ENCODE data around the gene FSTL4.

Gene FSTL4

DNA sequence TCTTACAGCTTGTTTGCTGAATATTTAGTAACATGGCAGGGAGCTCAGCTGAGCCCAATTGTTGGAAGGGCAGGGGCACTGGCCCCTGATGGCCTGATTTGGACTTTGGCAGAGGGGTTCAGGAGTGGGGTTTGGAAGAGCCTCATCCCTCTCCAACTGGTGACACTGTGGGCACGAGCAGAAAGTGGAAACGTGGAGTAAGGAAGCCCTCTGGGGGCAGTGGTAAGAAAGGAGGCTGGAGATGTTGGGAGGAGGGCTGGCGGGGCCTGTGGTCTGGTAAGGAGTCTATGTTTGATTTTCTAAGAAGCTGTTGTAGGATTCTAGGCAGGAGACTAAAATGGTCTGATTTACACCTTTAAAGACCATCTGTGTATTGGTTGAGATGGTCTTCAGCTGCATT, 351.6 kb downstream of the FSTL4 start:
- FAIRE-seq = no peak
- no peak for DNase-seq (ENCODE audit: insufficient read length, low spot score)

DNA sequence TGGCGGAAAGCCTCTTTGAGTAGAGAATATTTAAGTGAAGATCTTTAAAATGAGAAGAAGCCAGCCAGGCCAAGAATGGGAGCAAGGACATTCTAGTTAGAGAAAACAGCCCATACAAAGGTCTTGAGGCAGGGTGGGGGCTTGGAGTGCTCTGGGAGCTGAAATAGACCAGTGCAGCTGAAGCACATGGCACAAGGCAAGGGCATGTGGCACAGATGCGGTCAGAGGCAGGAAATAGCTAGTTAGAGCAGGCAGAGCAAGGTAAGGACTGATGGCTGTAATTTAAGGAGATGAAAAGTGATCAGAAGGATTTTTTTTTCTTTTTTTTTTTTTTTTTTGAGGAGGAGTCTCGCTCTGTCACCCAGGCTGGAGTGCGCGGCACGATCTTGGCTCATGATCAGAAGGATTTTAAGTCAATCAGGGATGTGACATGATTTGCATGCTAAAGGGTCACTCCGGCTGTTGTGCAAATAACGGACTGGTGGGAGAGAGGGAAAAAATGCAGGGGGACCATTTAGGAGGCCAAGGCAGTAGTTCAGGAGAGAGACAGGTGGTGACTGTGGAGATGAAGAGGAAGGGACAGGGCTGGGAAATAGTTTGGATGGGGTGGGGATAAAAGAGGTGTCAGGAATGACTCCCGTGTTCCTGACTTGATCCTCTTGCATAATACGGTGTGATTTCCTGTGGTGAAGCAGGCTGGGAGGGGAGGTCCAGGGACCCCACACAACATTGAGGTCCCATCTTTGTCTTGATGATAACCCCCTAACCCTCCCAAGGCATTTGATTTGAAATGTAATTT, 352.9 kb downstream of the FSTL4 start:
- no peak for DNase-seq (ENCODE audit: insufficient read length, low spot score)
- no peak for FAIRE-seq
- TF ChIP-seq, protein P1, sequence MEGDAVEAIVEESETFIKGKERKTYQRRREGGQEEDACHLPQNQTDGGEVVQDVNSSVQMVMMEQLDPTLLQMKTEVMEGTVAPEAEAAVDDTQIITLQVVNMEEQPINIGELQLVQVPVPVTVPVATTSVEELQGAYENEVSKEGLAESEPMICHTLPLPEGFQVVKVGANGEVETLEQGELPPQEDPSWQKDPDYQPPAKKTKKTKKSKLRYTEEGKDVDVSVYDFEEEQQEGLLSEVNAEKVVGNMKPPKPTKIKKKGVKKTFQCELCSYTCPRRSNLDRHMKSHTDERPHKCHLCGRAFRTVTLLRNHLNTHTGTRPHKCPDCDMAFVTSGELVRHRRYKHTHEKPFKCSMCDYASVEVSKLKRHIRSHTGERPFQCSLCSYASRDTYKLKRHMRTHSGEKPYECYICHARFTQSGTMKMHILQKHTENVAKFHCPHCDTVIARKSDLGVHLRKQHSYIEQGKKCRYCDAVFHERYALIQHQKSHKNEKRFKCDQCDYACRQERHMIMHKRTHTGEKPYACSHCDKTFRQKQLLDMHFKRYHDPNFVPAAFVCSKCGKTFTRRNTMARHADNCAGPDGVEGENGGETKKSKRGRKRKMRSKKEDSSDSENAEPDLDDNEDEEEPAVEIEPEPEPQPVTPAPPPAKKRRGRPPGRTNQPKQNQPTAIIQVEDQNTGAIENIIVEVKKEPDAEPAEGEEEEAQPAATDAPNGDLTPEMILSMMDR (IDR thresholded peaks at IDR 0.05; ENCODE audit: insufficient read depth, missing control alignments) = no peak

More for the DNA sequence above, 351.6 kb downstream of the FSTL4 start:
- TF ChIP-seq, protein P1 (IDR thresholded peaks at IDR 0.05; ENCODE audit: insufficient read depth, missing control alignments) = no peak

DNA sequence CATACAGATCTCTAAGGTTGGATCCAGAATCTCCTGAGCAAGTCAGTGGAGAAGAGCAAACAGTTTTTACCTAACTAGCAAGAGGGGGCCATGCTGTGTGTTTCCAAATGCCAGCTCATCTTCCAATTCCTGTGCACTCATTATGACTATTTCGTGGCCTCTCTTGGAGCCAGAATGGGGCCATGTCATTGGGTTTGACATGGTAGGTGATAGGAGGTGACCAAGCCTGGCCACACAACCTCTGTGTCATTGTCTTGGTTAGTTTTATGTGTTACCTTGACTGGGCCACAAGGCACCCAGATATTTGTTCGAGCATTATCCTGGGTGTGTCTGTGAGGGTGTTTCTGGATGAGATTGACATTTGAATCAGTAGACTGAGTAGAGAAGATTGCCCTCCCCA, 354.4 kb downstream of the FSTL4 start:
- TF ChIP-seq, protein P1 (IDR thresholded peaks at IDR 0.05; ENCODE audit: insufficient read depth, missing control alignments) = no peak
- no peak for FAIRE-seq
- DNase-seq (ENCODE audit: insufficient read length, low spot score) = no peak

GRCh38 chr5:133256276-133256675, 356.1 kb downstream of the FSTL4 start:
- DNase-seq (ENCODE audit: insufficient read length, low spot score) (no peak), FAIRE-seq (no peak)
- TF ChIP-seq, protein P1 (IDR thresholded peaks at IDR 0.05; ENCODE audit: insufficient read depth, missing control alignments) = no peak

GRCh38 chr5:133254803-133255202, 357.5 kb downstream of the FSTL4 start:
- DNase-seq (ENCODE audit: insufficient read length, low spot score) (no peak), FAIRE-seq (no peak)
- TF ChIP-seq, protein P1 (IDR thresholded peaks at IDR 0.05; ENCODE audit: insufficient read depth, missing control alignments) = no peak

GRCh38 chr5:133253671-133254070, 358.7 kb downstream of the FSTL4 start:
- FAIRE-seq = no peak
- no peak for DNase-seq (ENCODE audit: insufficient read length, low spot score)
- TF ChIP-seq, protein P1 (IDR thresholded peaks at IDR 0.05; ENCODE audit: insufficient read depth, missing control alignments) = no peak

DNA sequence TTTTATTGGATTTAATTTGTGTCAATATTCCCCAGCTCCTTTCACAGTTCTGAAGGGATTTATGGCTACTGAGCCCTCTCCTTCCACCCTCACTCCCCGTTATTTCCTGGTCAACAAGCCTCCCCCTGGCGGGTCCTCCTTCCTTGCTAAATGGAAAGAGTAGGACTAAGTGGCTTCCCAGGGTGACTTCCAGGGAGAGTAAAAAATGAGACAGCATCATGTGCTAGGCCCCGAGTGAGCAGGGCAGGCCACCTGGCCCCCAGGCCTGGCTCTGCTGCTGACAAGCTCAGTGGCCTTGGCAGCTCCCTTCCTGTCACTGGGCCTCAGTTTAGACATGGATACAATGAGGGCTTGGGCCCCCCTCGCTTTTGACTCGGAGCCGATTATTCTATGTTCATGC, 359.3 kb downstream of the FSTL4 start:
- DNase-seq (ENCODE audit: insufficient read length, low spot score) = no peak
- FAIRE-seq = no peak
- TF ChIP-seq, protein P1 (IDR thresholded peaks at IDR 0.05; ENCODE audit: insufficient read depth, missing control alignments) = no peak

All from D721Med (cell line).